ENCODE measurements around the gene ATM. TPM values are rescaled to one million over a fixed set of nuclear protein-coding genes. Genes with fewer than 3 reads are reported as not detected.
"Not testable (repeated sequence)": the region's sequence is repeated elsewhere in the genome, so short reads cannot be mapped to it uniquely, and the experiment has no call there.

Gene ATM
- total RNA-seq, 4 donors from 2014 or later = 46.3 to 445 (median 58.5) TPM

- Histone ChIP-seq H3K36me3 (peaks cover 0 to 5% (median 0%) of the 10 kb centered on the region in 3 donors), H3K27me3 (no peaks in the 10 kb centered on the region), H3K27ac (no peak overlapping the region), H3K4me3 (no peak overlapping the region), H3K4me1 (no peaks in the 10 kb centered on the region), H3K9me3 (no peaks in the 10 kb centered on the region)
- TF ChIP-seq, protein P1, sequence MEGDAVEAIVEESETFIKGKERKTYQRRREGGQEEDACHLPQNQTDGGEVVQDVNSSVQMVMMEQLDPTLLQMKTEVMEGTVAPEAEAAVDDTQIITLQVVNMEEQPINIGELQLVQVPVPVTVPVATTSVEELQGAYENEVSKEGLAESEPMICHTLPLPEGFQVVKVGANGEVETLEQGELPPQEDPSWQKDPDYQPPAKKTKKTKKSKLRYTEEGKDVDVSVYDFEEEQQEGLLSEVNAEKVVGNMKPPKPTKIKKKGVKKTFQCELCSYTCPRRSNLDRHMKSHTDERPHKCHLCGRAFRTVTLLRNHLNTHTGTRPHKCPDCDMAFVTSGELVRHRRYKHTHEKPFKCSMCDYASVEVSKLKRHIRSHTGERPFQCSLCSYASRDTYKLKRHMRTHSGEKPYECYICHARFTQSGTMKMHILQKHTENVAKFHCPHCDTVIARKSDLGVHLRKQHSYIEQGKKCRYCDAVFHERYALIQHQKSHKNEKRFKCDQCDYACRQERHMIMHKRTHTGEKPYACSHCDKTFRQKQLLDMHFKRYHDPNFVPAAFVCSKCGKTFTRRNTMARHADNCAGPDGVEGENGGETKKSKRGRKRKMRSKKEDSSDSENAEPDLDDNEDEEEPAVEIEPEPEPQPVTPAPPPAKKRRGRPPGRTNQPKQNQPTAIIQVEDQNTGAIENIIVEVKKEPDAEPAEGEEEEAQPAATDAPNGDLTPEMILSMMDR (IDR thresholded peaks at IDR 0.05) = no peak
- TF ChIP-seq POLR2A (IDR thresholded peaks at IDR 0.05) = no peak
- DNase-seq = no peak
Measured at GRCh38 chr11:108370315-108370714, 147.4 kb downstream of the ATM start.

GRCh38 chr11:108370990-108371389 is 148.1 kb downstream of the ATM start:
- DNase-seq = no peak
- Histone ChIP-seq H3K27me3 (no peaks in the 10 kb centered on the region), H3K27ac (no peak overlapping the region), H3K4me3 (no peak overlapping the region), H3K36me3 (no peaks in the 10 kb centered on the region), H3K4me1 (no peaks in the 10 kb centered on the region), H3K9me3 (no peaks in the 10 kb centered on the region)
- TF ChIP-seq, protein P1 (IDR thresholded peaks at IDR 0.05) = no peak
- TF ChIP-seq POLR2A (IDR thresholded peaks at IDR 0.05) = no peak

DNA sequence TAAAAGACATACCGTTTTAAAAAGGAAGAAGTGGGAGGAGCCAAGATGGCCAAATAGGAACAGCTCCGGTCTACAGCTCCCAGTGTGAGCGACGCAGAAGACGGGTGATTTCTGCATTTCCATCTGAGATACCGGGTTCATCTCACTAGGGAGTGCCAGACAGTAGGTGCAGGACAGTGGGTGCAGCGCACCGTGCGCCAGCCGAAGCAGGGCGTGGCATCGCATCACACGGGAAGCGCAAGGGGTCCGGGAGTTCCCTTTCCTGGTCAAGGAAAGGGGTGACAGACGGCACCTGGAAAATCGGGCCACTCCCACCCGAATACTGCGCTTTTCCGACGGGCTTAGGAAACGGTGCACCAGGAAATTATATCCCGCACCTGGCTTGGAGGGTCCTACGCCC is 150.6 kb downstream of the ATM start:
- DNase-seq, H3K27ac ChIP-seq, H3K36me3 ChIP-seq, H3K9me3 ChIP-seq, H3K4me1 ChIP-seq, H3K27me3 ChIP-seq, H3K4me3 ChIP-seq: not testable (repeated sequence)

- no peak for DNase-seq
- Histone ChIP-seq H3K36me3 (no peaks in the 10 kb centered on the region), H3K27ac (no peak overlapping the region), H3K9me3 (no peaks in the 10 kb centered on the region), H3K4me3 (no peak overlapping the region), H3K4me1 (no peaks in the 10 kb centered on the region), H3K27me3 (no peaks in the 10 kb centered on the region)
- TF ChIP-seq, protein P1 (IDR thresholded peaks at IDR 0.05) = no peak
- TF ChIP-seq POLR2A (IDR thresholded peaks at IDR 0.05) = no peak
Measured at GRCh38 chr11:108388576-108388975, 165.7 kb downstream of the ATM start.

- no peak for DNase-seq
- Histone ChIP-seq H3K27me3 (no peaks in the 10 kb centered on the region), H3K36me3 (no peaks in the 10 kb centered on the region), H3K4me3 (no peak overlapping the region), H3K9me3 (no peaks in the 10 kb centered on the region), H3K4me1 (no peaks in the 10 kb centered on the region), H3K27ac (no peak overlapping the region)
- TF ChIP-seq, protein P1 (IDR thresholded peaks at IDR 0.05) = no peak
- TF ChIP-seq POLR2A (IDR thresholded peaks at IDR 0.05) = no peak
Measured at GRCh38 chr11:108392353-108392752, 169.5 kb downstream of the ATM start.

- no peaks in the 10 kb centered on the region for H3K4me1 ChIP-seq
- no peak for TF ChIP-seq POLR2A (IDR thresholded peaks at IDR 0.05)
- TF ChIP-seq, protein P1 (IDR thresholded peaks at IDR 0.05) = no peak
- no peak overlapping the region for H3K27ac ChIP-seq
- DNase-seq = no peak
- H3K9me3 ChIP-seq = no peaks in the 10 kb centered on the region
- no peaks in the 10 kb centered on the region for H3K27me3 ChIP-seq
- H3K36me3 ChIP-seq = no peaks in the 10 kb centered on the region
- no peak overlapping the region for H3K4me3 ChIP-seq
Measured at GRCh38 chr11:108393046-108393445, 170.2 kb downstream of the ATM start.

Data from Peyer's patch (tissue), 4 donors.